ENCODE measurements around the gene HES7.
"Not testable (repeated sequence)": the region's sequence is repeated elsewhere in the genome, so short reads cannot be mapped to it uniquely, and the experiment has no call there.

The HES7 gene

DNA sequence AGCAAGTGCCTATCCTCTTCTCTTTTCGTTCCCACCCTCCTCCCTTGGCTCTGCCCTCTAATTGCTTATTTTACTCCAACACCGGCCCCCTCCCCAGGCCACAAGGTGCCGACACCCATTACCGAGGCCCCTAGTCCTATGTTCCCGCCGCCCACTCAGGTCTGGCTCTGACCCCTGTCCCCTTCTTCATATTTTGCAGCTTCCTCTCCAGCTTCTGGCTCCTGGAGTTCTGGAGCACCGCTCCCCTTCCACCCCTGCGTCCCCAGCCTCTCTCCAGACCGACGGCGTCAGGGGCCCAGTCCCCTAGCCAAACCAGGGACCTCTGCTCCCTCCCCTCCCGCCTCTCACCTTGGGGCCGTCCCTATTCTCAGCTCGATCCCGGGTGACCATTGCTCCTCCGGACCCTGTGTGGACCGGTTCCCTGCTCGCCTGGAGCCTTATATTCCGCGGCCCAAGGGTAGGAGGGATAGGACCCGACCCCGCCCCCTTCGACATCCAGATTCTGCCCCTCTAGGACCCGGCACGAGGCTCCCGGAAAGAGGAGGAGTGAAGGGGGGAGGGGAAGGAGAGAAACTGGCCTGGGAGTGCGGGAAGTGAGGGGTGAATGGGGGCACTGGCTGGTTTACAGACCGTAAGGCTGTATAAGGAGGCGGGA, at the start of gene HES7:
HES7 (minus strand) TSS at position 412 of the 655 bp plus-strand sequence; CDS start at position 390, 22 bp downstream.
- no peak for DNase-seq

DNA sequence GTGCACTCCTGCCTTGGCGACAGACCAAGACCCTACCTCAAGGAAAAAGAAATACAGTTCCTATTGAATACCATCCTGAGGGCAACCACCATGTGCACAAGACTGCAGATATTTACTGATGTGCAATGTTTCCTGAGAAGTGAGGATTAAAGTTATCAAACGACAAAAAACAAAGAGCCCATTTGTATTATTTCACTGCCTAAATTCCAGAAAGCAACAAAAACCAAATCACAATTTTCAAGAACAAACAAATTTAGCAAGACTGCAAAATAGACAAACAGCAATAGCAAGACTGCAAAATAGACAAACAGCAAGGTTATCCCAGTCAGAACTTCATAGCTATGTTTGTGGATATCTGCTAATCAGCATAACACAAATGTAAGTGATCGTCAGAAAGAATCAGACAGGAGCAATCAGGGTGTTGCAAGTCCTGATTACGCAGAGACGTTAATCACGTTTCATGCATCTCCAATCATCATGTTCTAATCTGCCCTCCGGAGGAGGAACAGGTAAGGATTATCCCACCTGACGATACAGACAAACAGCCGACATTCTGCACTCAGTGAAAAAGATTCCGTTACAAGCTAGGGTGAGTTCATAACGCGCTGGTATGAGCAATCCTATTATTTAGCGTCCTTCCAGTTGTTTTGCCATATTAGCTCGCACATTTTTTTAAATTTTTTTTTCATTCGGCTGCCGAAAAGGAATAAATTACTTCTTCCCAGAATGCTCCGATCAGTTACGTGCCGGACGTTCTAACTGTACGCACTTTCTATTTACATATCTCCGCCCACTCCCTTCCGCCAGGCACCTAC, 49.4 kb upstream of the HES7 start:
- DNase-seq, result peak in 1 of 2 donors; percentile 69

DNA sequence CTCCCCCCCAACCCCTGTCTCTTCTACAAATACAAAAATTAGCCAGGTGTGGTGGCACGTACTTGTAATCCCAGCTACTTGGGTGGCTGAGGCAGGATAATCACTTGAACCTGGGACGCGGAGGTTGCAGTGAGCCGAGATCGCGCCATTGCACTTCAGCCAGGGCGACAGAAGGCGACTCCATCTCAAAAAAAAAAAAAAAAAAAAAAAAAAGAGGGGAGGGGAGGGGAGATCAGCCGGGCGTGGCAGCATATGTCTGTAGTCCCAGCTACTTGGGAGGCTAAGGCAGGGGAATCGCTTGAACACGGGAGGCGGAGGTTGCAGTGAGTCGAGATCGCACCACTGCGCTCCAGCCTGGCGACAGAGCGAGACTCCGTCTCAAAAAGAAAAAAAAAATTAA, 46.3 kb upstream of the HES7 start:
- not testable (repeated sequence) for DNase-seq

DNA sequence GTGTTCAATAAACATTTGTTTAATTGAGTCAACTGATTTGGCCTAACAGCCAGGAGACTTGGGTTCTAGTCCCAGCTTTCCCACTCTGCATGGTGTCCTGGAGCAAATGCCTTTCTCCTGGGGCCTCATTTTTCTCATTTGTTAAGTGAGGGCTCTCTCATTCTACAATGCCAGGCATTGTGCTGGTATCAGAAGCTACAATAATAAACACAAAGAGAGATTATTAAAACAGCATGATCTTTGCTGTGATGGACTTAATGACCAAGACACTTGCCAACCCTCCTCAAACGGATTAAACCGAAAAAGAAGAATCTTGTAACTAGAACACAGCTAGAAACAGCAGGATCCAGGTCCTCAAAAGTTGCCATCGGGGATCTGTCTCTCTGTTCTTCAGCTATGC, 43.6 kb upstream of the HES7 start:
- DNase-seq, result no peak

DNA sequence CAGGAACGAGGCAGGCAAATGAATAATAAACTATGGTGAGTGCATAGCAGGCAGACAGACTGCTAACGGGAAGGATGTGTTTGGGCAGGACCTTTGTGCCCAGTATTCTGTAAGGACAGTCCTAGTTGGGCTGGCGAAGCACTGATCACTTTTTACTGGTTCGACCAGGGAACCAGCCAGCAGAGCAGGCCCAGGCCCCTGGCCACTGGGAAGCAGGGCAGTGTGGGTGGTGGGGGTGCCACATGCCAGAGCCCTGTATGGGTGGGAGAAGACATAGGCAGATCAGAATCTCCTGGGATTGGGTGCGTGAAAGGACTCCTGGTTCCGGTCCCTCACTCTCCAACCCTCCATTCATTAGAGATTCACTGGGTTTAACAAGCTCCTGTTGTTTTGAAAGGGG, 42.8 kb upstream of the HES7 start:
- no peak for DNase-seq

DNA sequence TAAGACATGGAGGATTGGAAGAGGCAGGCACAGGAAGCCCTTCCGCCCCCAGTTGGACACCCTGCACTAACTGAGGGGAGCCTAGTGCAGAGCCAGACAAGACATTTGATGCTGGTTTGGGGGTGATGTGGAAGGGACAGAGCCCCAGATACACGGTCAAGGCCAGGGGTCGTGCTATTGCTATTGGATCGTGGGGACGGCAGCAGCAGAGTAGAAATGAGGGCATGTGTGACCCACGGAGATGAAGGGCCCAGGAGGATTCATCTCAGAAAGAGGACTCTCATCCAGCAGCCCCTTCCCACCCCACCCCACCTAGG, 40.9 kb upstream of the HES7 start:
- DNase-seq, result no peak

DNA sequence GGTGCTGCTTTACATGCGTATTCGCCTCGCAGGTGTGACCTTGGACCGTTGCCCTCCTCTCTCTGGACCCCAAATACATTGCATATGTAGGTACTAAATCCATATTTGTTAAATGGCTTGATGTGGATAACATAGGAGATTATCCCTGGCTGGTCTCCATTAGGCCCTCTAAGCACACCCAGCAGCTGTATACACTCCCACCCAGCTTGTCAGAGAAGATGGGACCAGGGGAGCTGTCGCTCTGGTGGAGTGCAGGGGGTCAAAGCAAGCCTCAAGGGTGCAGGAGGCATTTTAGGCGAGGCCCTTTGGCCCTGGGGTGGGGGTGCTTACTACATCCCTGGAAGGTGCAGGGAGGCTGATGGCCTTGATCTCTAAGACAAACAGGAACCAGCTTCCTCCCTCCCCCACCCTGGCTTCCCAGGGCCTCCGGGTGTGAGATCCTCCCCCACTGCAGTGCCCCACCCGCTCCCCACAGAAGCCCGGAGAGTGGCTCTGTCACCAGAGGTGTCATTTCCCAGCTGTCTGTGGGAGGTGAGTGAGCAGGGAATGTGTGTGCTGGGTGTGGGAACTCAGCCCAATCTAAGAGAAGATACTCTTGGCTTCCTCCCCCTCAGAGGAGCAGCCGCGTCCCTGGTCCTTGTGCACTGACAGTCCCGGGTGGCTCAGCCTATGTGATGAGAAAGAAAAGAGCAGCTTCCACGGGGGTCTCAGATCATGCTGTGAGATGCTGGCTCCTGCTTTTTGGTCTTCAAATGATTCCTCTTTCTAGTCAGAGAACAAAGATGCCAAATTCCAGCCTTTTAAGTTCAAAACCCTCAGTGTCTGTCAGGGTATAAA, 40.3 kb upstream of the HES7 start:
- peak; percentile 63 to 70 for DNase-seq

DNA sequence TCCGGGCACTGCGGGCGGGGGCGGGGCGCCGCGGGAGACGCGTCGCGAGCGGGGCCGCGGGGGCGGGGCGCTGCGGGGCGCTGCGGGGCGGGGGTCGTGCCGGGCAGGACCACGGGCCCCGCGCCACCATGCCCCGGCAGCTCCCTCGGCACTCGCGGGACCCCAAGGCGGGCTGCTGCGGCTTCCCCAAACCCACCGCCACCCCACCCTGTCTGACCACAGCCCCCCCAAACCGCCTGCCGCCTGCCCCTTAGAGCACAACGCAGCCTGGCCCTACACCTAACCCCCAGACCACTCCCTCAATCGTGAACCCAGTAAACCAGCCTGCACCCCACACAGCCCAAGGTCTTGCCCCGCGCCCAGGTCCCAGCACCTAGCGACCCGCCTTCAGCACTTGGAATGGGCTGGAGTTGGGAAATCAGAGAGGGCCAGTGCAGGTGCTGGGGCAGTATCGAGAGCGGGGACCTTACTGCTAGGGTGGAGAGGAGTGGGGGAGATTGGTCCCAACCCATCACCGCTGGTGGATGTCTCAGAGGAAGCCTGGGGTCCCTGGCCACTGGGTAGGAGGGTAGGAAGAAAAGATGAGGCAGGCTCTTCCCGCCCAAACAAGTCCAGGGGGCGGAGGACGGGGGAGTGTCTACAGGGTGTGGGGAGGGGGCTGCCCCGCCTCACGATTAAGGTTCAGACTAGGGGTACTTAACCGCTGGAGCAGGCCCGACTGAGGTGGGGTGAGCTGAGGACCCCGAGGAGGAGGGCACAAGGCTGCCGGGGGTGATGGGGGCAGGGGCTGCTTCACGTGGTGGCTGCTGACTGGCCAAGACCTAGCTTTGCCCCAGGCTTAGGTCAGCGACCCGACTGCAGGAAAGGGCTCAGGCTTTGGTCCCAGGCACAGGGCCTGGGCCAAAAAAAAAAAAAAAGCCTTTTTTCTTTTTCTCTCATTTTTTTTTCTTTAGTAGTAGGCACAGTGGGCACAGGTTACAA, 39.4 kb upstream of the HES7 start:
- DNase-seq, result no peak

DNA sequence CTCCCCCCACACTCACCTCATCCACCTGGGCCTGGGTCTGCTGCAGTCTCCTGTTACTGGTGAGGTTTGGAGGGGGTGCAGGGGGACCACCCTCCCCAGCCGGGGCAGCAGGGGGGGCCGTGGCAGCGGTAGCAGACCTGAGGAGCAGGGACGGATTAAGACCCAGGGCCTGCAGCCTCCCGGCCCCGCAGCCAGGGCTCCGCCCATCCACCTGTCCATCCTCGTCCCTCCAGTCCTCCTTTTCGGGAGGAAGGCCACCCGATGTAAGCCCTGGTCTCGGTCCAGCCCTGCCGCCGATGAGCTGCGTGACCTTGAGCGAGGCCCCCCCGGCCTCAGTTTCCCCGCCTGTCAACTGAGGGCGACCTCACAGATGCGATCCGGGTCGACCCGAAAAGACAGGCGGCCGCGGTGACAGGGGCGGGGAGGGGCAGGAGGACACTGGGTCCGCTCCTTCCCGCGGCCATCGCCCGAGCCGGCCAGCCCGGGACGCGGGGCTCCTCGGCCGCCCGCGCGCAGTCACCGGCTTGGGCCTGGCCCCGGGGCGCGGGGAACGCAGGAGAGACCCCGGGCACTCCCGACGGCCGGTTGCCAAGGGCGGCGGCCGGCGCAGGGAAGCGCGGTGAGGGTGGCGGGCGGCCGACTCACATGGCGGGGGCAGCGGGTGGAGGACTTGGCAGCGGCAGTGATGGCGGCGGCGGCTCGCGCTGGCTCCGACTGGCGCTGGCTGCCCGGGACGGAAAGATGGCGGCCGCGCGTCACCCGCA, 38.5 kb upstream of the HES7 start, which contains the start of gene VAMP2:
VAMP2 (minus strand) TSS at position 716 of the 764 bp plus-strand sequence; CDS start at position 647, 69 bp downstream.
- peak; percentile 71 to 82 for DNase-seq

DNA sequence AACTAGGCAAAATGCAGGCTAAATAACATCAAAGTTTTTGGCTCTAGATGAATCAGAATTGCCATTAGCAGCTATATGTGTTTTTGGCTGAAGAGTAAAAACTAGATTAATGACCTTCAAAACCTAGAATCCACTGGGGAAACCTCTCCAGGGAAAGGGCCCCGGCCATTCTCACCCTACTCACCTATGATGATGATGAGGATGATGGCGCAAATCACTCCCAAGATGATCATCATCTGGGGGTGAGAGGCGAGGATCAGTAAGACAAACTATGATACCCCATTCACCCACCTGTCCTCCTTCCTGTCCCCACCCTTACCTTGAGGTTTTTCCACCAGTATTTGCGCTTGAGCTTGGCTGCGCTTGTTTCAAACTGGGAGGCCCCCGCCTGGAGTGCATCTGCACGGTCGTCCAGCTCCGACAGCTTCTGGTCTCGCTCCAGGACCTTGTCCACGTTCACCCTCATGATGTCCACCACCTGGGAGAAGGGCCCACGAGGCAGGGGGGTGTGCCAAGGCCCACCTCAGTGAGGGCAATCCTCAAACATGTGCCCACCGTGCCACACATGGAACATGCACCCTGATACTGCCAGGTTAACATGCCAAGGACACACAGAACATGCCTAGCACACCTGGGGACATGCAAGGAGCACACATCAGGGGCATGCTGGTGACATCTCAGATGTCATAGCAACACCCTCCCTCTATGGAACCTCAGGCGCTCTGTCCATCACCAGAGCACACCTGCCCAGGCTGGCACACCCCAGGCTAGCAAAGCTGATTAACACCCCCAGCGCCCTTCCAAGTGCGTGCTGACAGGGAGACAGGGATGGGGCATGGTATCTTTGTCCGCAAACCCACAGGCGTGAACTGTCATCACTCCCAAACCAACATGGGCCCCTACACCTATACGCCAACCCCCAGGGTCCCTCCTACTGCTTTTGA, 37.7 kb upstream of the HES7 start:
- DNase-seq, result no peak

DNA sequence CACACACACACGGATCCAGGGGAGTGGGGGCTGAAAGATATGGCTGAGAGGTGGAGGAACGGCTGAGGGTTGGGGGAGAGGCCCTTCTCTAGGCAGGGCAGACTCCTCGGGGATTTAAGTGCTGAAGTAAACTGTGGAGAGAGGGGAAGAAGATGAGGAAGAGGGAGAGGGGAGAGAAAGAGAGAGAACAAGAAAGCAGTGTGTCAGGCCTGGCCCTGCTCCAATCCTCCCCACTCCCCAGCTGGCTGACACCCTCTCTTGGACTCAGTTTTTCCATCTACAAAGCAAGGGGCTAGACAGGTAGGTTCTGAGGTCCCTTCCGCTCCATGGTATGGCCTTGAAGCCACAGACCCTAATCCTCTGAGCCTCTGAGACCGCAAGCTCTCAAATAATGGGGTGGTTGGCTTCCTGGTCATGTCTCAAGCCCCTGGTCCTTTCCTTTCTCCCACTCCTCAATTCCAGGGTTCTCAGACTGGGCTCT, 36.9 kb upstream of the HES7 start:
- DNase-seq, result no peak

DNA sequence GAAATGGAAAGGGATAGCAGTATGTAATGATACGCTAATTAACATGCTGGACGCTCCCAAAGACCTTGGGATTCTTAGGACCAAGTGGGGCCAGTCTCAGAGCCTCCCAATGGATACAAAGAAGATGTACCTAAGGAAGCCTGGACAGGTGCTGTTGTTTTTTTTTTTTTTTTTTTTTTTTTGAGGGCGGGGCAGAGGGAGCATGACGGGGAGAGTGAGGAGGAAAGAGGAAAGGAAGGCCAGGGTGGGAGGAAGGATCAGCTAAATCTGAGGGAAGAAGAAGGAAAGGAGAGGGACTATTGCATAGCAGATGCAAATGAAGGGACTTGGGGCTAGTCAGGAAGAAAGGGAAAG, 36.3 kb upstream of the HES7 start:
- no peak for DNase-seq

DNA sequence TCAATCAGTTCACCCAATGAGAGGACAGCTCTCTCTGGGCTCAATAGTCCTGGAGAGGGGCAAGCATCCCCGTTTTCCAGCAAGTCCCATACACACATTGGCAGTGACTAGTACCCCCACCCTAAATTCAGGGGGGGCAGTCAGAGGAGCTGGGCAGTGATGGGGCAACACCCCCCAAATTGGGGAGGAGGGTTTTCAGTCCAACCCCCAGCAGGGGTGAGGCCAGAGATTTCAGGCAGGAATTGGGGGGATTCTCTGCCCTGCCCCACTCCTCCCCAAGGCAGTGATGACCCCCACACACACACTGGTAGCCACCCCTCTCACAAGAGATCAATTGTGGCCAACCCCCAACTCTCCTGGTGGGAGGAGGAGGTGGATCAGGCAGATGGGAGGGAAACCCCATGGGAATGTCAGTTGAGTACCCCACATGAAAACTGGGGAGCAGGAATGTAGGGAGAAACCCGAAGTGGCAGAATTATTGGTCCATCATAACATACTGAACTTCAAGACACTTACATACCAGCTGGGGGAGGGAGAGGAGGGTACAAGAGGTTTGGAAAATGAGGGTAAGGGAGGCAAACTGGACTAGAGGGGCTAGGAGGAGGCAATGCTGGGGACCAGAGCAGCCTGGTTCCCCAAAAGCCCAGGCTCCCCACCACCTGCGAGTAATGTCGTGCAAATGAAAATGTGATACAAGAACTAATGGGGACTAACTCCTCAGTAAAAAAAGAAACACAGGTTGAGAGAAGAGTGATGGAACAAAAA, 35.7 kb upstream of the HES7 start:
- DNase-seq, result no peak

DNA sequence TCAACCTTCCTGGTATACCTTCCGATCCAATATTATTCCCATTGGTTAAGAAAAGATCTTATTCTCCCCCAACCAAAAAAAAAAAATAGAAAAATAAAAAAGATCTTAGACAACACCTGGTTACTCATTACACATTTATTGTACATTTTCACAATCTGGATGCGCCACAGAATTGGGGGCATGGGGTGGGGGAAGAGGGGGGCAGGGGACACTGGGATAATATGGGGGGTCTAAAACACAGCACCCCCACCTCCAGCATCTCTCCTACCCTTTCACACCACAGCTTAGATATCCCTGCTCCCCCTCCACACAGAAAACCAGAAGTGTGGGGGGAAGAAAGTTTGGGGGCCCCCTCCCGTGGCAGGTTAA, 35.1 kb upstream of the HES7 start:
- no peak for DNase-seq

DNA sequence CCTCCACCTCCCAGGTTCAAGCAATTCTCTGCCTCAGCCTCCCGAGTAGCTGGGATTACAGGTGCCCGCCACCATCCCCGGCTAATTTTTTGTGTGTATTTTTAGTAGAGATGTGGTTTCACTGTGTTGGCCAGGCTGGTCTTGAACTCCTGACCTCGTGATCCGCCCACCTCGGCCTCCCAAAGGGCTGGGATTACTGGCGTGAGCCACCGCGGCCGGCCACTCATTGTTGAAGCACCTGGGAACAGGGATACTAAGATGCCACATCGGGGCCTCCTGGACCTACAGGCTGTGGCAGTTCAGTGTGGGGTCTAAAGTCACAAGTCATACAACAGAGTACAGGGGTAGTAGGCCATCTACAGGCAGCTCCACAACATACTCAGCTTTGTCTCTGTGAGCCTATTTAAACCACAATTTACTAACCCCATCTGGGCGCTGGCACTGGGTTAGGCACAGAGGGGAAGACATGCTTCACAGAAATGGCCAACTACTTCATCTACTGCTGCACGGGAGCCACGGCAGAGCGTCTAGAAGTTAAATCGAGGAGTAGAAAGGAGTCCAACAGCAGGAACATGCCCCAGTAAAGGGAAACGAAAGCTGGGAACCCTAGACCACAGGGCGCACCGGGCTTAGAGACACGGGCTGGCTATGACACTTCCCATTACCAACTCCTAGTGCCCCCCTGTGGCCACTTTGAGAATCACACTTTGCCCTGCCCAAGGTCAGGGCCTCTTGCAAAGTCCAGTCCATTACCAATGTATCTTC, 34.5 kb upstream of the HES7 start:
- DNase-seq, result peak; percentile 89 to 94

DNA sequence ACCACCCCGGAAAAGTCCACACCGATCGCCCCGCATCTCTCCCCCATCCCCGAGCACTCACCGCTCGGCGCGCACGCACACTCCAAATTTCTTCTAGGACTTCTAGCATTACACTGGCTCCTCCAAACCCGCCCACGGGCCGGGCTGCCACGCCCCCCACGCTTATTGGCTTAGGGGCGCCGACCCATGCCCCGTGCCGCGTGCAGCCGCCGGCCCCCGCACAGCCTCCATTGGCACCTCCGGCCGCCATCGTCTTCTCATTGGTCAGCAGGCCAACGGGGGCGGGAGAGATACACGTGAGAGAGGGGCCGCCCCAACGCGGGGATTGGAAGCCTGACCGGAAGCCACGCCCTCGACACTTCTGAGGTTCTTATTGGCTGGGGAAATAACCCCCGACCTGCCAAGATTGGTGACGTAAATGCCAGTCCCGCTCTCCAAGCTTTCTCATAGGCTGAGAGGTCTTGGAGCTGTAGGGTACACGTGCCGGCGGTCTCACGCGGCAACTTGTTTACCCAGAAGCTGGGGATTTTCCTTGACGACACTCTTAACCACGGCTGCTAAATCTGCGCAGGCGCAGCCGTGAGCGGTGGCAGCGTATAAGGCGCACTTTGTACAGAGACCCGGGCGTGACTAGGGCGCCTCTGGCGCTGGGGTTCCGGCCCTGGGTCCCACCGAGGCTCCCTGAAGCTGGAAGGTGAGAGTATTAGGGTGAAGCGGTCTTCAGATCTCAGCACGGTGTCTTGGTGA, 32.5 kb upstream of the HES7 start:
- peak; percentile 99 to 100 for DNase-seq

DNA sequence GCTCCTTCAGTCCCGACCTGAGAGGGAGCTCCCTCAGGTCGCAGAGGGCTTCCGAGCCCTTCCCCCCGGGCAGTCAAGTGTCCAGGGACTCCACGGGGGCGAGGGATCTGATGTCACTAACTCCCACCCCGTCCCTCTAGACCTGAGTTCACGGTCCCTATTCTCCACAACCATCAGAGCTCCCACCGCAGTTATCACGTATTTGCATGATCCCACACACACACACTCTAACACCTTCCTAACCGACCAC, 32.0 kb upstream of the HES7 start:
- no peak for DNase-seq

Data from stimulated activated CD4-positive, alpha-beta T cell treated with anti-CD3 and anti-CD28 coated beads, Interleukin-2, amount 100 ng/mL, for 48 hours (primary cell).